Keratinocyte (primary cell): ENCODE data around the gene MBD1. TPM values are rescaled to one million over a fixed set of nuclear protein-coding genes. Genes with fewer than 3 reads are reported as not detected.

Source experiments
- DNase-seq: peaks from one replicate; pipeline ENCODE4 v3.0.0-alpha.2; 2011; ENCODE audit warnings: low read depth, missing footprints, low spot score
- FAIRE-seq: peaks from 2 replicates; lab custom pipeline; 2011; peaks lifted over from hg19 to GRCh38; lab: Jason Lieb, UNC
- H2AFZ ChIP-seq: 2 replicates; pipeline ENCODE4 v1.6.0; 2012; ENCODE audit warnings: low read length, control low read depth, inconsistent platforms; ENCODE audit not compliant: control insufficient read depth
- H3K27ac ChIP-seq: 2 replicates; pipeline ENCODE4 v1.5.1; 2011; ENCODE audit warnings: low read length; ENCODE audit not compliant: control insufficient read depth, insufficient read depth
- H3K27me3 ChIP-seq: 3 replicates; pipeline ENCODE4 v1.6.0; 2011; ENCODE audit warnings: low read length; ENCODE audit not compliant: control insufficient read depth, insufficient read depth; ENCODE audit errors: extremely low read depth
- H3K36me3 ChIP-seq, 2 experiments: 2 replicates in 1 of 2; 3 replicates in 1 of 2; pipeline ENCODE4 v1.5.1; 2011; ENCODE audit warnings: low read length in 2 of 2, mild to moderate bottlenecking in 1 of 2; ENCODE audit not compliant: control insufficient read depth in 2 of 2, insufficient read depth in 2 of 2; ENCODE audit errors: extremely low read depth in 1 of 2
- H3K4me1 ChIP-seq: 3 replicates; pipeline ENCODE4 v1.5.1; 2011; ENCODE audit warnings: low read length; ENCODE audit not compliant: control insufficient read depth, insufficient read depth; ENCODE audit errors: extremely low read depth
- H3K4me2 ChIP-seq: 3 replicates; pipeline ENCODE4 v1.6.0; 2011; ENCODE audit warnings: low read depth, low read length; ENCODE audit not compliant: control insufficient read depth, insufficient read depth; ENCODE audit errors: extremely low read depth
- H3K4me3 ChIP-seq, 3 experiments: fragments of 200-600 bp in 1 of 3; sonication (generic) in 1 of 3; 2 replicates in 2 of 3; 3 replicates in 1 of 3; pipeline ENCODE4 v1.5.1; 2011 to 2016; ENCODE audit warnings: low read length in 3 of 3, mild to moderate bottlenecking in 3 of 3, control low read depth in 2 of 3, inconsistent platforms in 1 of 3, low read depth in 1 of 3, mixed read lengths in 1 of 3, mixed run types in 1 of 3, moderate library complexity in 1 of 3; ENCODE audit not compliant: control insufficient read depth in 2 of 3, insufficient read depth in 2 of 3; ENCODE audit errors: extremely low read depth in 1 of 3
- H3K79me2 ChIP-seq: 2 replicates; pipeline ENCODE4 v1.6.0; 2012; ENCODE audit warnings: low read length; ENCODE audit not compliant: control insufficient read depth, insufficient read depth
- H3K9ac ChIP-seq: 3 replicates; pipeline ENCODE4 v1.6.0; 2011; ENCODE audit warnings: low read length; ENCODE audit not compliant: control insufficient read depth, insufficient read depth; ENCODE audit errors: extremely low read depth
- H3K9me1 ChIP-seq: 3 replicates; pipeline ENCODE4 v1.6.0; 2011; ENCODE audit warnings: low read length; ENCODE audit not compliant: control insufficient read depth, insufficient read depth; ENCODE audit errors: extremely low read depth
- H3K9me3 ChIP-seq: 2 replicates; pipeline ENCODE4 v1.5.1; 2012; ENCODE audit warnings: low read depth, low read length; ENCODE audit not compliant: control insufficient read depth
- H4K20me1 ChIP-seq: 3 replicates; pipeline ENCODE4 v1.6.0; 2011; ENCODE audit warnings: low read length; ENCODE audit not compliant: control insufficient read depth, insufficient read depth; ENCODE audit errors: extremely low read depth
- EZH2 ChIP-seq: IDR thresholded peaks from one replicate; pipeline ENCODE4 v1.6.1; 2012; ENCODE audit warnings: inconsistent platforms, mild to moderate bottlenecking, low read length, moderate library complexity
- dilution Hi-C: fragments of 300-500 bp; cut with MboI; formaldehyde crosslinking; loops from one replicate; pipeline ENCODE4 v1.7.0; 2020; ENCODE audit warnings: low sequenced_read_pairs; ENCODE audit not compliant: extremely low pct_ligation_motif_present
- polyA plus RNA-seq, 5 experiments: library from polyadenylated mRNA; depleted of rRNA in 3 of 5; stranded (reverse) in 3 of 5; stranded (forward) in 1 of 5; unstranded in 1 of 5; fragments of >200 nt; gene quantifications; 1 replicate in 1 of 5; 2 replicates in 3 of 5; 3 replicates in 1 of 5; pipeline versions ENCODE4 v1.2.1 to v1.2.3, GENCODE V29; 2011 to 2012; ENCODE audit warnings: missing spikeins in 2 of 5, low read depth in 1 of 5, low replicate concordance in 1 of 5
- TF ChIP-seq, protein P1 (sequence below), 3 experiments: IDR thresholded peaks in 1 of 3; conservative IDR thresholded peaks in 1 of 3; optimal IDR thresholded peaks in 1 of 3; 2 replicates in 2 of 3; 3 replicates in 1 of 3; pipeline versions ENCODE3 to v1.5.1; 2011; ENCODE audit warnings: low read length in 3 of 3, mild to moderate bottlenecking in 3 of 3, moderate library complexity in 2 of 3, control low read depth in 1 of 3, inconsistent platforms in 1 of 3; ENCODE audit not compliant: insufficient read depth in 2 of 3; ENCODE audit errors: extremely low read depth in 1 of 3

MBD1 gene
- polyA plus RNA-seq, 1 donor (not counting 4 experiments of a cell fraction or from before 2014, with no cell fraction given): 64.2 TPM

DNA sequence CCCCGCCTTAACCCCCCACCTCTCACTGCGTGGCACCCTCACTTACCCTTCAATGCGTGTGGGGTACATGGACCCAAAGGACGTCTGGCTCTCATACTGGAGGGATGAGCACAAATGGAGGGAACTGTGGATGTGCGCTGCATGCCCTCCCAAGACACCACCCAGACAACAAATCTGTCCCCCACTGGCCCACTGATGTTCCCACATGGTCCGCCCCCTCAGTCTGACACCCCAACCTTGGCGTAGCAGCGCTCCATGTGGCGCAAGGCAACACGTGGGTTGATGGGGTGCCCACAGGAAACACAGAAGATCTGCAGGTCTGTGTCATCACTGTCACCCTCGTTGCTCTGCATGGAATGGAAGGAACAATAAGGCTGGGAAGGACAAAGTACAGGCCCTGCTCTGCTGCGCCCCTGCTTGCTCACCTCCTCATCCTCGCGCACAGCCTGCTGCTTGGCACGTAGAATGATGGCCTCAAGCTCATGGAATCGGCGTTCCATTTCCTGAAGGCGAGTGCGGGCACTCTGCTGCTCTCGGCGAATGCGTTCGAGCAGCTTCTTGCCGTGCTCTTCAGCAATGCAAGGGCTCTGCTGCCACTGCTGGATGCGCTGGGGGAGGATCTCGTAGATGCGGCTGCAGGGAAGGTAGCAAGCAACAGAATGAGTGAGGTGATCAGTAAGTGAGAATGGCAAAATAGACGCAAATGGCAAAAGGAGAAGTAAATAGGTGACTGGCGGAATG is 2.3 kb upstream of the MBD1 start:
- TF ChIP-seq, protein P1, sequence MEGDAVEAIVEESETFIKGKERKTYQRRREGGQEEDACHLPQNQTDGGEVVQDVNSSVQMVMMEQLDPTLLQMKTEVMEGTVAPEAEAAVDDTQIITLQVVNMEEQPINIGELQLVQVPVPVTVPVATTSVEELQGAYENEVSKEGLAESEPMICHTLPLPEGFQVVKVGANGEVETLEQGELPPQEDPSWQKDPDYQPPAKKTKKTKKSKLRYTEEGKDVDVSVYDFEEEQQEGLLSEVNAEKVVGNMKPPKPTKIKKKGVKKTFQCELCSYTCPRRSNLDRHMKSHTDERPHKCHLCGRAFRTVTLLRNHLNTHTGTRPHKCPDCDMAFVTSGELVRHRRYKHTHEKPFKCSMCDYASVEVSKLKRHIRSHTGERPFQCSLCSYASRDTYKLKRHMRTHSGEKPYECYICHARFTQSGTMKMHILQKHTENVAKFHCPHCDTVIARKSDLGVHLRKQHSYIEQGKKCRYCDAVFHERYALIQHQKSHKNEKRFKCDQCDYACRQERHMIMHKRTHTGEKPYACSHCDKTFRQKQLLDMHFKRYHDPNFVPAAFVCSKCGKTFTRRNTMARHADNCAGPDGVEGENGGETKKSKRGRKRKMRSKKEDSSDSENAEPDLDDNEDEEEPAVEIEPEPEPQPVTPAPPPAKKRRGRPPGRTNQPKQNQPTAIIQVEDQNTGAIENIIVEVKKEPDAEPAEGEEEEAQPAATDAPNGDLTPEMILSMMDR (optimal IDR thresholded peaks at IDR 0.05 in 1 of 3, IDR thresholded peaks at IDR 0.05 in 1 of 3, conservative IDR thresholded peaks at IDR 0.05 in 1 of 3; ENCODE audit: extremely low read depth in 1 of 3, insufficient read depth in 2 of 3, low read length in 3 of 3): no peak
- TF ChIP-seq EZH2: no peak
- Histone ChIP-seq H2AFZ (no peak overlapping the region), H3K4me2 (peak overlapping the region; percentile 3), H3K4me1 (peaks cover 50% of the 10 kb centered on the region), H3K4me3 (no peak overlapping the region), H3K79me2 (peaks cover 59% of the 10 kb centered on the region), H3K9me3 (no peaks in the 10 kb centered on the region), H3K36me3 (peaks cover 19 to 46% of the 10 kb centered on the region in 2 experiments), H3K27ac (peak overlapping the region; percentile 44), H3K27me3 (no peaks in the 10 kb centered on the region), H3K9me1 (peaks cover 3% of the 10 kb centered on the region), H4K20me1 (no peaks in the 10 kb centered on the region), H3K9ac (no peak overlapping the region)
- dilution Hi-C loops: no loop called here
- DNase-seq (no peak), FAIRE-seq (no peak)

DNA sequence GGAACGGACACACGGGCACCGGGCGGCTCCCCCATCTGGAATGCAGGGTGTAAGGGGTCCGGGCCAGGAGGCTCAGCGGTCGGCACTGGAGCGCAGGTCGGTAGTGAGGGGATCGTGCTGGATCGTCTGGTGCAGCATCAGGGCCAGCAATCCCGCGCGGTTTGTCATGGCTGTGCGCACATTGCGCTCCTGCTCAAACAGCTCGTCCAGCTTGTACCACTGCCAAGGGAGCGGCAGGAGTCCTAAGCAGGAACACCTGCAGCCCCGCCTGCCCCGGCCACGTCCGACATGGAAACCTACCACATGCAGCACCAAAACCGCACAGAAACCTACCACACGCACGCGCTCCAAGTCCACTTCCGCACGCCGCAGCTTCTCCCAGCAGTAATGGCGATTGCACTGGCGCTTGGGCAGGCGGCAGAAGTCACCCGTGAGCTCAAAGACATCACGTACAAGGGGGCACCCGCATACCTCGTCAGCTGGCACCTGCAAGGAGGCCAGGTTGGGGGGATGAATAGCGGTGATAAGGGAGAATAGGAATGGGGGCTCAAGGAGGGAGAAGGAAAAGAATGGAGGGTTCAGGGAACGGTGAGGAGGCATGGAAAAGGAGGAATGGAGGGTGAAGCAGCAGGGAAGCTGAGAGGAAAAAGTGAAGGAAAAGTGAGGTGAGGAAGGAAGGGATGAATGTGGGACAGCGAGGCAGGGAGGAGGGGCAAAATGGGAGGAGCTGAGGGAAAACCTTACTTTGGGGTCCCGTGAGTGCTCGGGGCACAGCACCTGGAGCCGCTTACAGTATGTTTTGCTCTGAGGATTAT is 1.4 kb upstream of the MBD1 start:
- DNase-seq: no peak
- Histone ChIP-seq H3K9me1 (peaks cover 3% of the 10 kb centered on the region), H3K9ac (no peak overlapping the region), H3K27ac (no peak overlapping the region), H3K4me1 (peaks cover 58% of the 10 kb centered on the region), H3K4me2 (no peak overlapping the region), H3K27me3 (no peaks in the 10 kb centered on the region), H4K20me1 (no peaks in the 10 kb centered on the region), H3K9me3 (no peaks in the 10 kb centered on the region), H2AFZ (no peak overlapping the region), H3K36me3 (peaks cover 19 to 49% of the 10 kb centered on the region in 2 experiments), H3K79me2 (peaks cover 62% of the 10 kb centered on the region), H3K4me3 (peak overlapping the region in 1 of 3 experiments; percentile 100)
- dilution Hi-C loops: no loop called here
- TF ChIP-seq, protein P1 (optimal IDR thresholded peaks at IDR 0.05 in 1 of 3, IDR thresholded peaks at IDR 0.05 in 1 of 3, conservative IDR thresholded peaks at IDR 0.05 in 1 of 3; ENCODE audit: extremely low read depth in 1 of 3, insufficient read depth in 2 of 3, low read length in 3 of 3): no peak
- no peak for TF ChIP-seq EZH2
- no peak for FAIRE-seq
